GM12878 (cell line): Measurements from ENCODE around the gene OR5K1. TPM values are rescaled to one million over a fixed set of nuclear protein-coding genes. Genes with fewer than 3 reads are reported as not detected.

Source experiments
- ATAC-seq: fragments of 200-7000 bp; cut with Tn5 transposase; 3 replicates; pipeline ENCODE4 v1.9.1; 2020; ENCODE audit warnings: mild to moderate bottlenecking, moderate library complexity
- BruUV-seq: library from RNA; stranded (reverse); fragments of 400-500 nt; replicated peaks from 2 replicates; lab custom pipeline; 2021; lab: Mats Ljungman, UMichigan
- CTCF ChIA-PET: fragments of 300-600 bp; sonication (Branson Sonifier 250); formaldehyde crosslinking; extraction: SDS; loops from one replicate; lab custom pipeline; 2021; ENCODE audit warnings: inconsistent platforms; lab: Yijun Ruan, JAX
- POLR2A ChIA-PET: fragments of 350-600 bp; formaldehyde crosslinking; extraction: SDS; loops from one replicate; lab custom pipeline; 2021; ENCODE audit warnings: inconsistent platforms; lab: Charles Lee
- RAD21 ChIA-PET: fragments of 300-600 bp; sonication (Branson Sonifier 250); formaldehyde crosslinking; loops from one replicate; lab custom pipeline; 2023; ENCODE audit warnings: antibody characterized with exemption; ENCODE audit not compliant: unreplicated experiment; lab: Charles Lee
- SMC1A ChIA-PET: fragments of 300-600 bp; sonication (Branson Sonifier 250); formaldehyde crosslinking; loops from one replicate; lab custom pipeline; 2023; ENCODE audit not compliant: unreplicated experiment, uncharacterized antibody; lab: Charles Lee
- DNase-seq: peaks from one replicate; pipeline ENCODE4 v3.0.0-alpha.2; 2011; ENCODE audit warnings: low read depth, low spot score
- FAIRE-seq: peaks from 3 replicates; lab custom pipeline; 2011; peaks lifted over from hg19 to GRCh38; lab: Jason Lieb, UNC
- H2AFZ ChIP-seq: 2 replicates; pipeline ENCODE4 v1.6.0; 2011; ENCODE audit warnings: low read depth, low read length, control low read depth; ENCODE audit not compliant: control insufficient read depth
- H3K27ac ChIP-seq: 2 replicates; pipeline ENCODE4 v1.5.1; 2011; ENCODE audit warnings: control low read depth; ENCODE audit not compliant: control insufficient read depth, insufficient read depth
- H3K27me3 ChIP-seq, 2 experiments: replicated peaks in 1 of 2; 2 replicates each; pipeline versions ENCODE4 v1.6.0 to v1.6.1; 2011; ENCODE audit warnings: low read length in 1 of 2; ENCODE audit not compliant: control insufficient read depth in 2 of 2, insufficient read depth in 2 of 2
- H3K36me3 ChIP-seq, 2 experiments: 2 replicates each; pipeline ENCODE4 v1.5.1; 2011; ENCODE audit warnings: low read length in 1 of 2; ENCODE audit not compliant: control insufficient read depth in 2 of 2, insufficient read depth in 2 of 2
- H3K4me1 ChIP-seq: 2 replicates; pipeline ENCODE4 v1.6.1; 2011; ENCODE audit warnings: mild to moderate bottlenecking, low read length, moderate library complexity, mixed read lengths; ENCODE audit not compliant: control insufficient read depth, insufficient read depth
- H3K4me2 ChIP-seq: 2 replicates; pipeline ENCODE4 v1.6.0; 2011; ENCODE audit warnings: control low read depth; ENCODE audit not compliant: control insufficient read depth, insufficient read depth
- H3K4me3 ChIP-seq: fragments of 200-600 bp; sonication (generic); 2 replicates; pipeline ENCODE4 v1.5.1; 2016
- H3K79me2 ChIP-seq: 2 replicates; pipeline ENCODE4 v1.6.0; 2011; ENCODE audit warnings: low read length; ENCODE audit not compliant: control insufficient read depth, insufficient read depth
- H3K9ac ChIP-seq: 2 replicates; pipeline ENCODE4 v1.8.0; 2011; ENCODE audit warnings: low read length, control low read depth, mixed read lengths; ENCODE audit not compliant: control insufficient read depth, insufficient read depth
- H3K9me3 ChIP-seq: replicated peaks from 3 replicates; pipeline ENCODE4 v1.5.1; 2011; ENCODE audit warnings: mild to moderate bottlenecking, low read length; ENCODE audit not compliant: control insufficient read depth, insufficient read depth
- H4K20me1 ChIP-seq: 2 replicates; pipeline ENCODE4 v1.6.0; 2011; ENCODE audit not compliant: control insufficient read depth, insufficient read depth
- CBFB ChIP-seq: IDR thresholded peaks from 2 replicates; pipeline ENCODE4 v1.6.1; 2016; ENCODE audit warnings: antibody characterized with exemption, low read depth
- CHD1 ChIP-seq: IDR thresholded peaks from 2 replicates; pipeline ENCODE4 v1.6.1; 2012; ENCODE audit warnings: low read depth, low read length, improper control_type of control experiment
- EGR1 ChIP-seq, 2 experiments: IDR thresholded peaks; 1 replicate in 1 of 2; 2 replicates in 1 of 2; pipeline ENCODE4 v1.6.1; 2011 to 2012; ENCODE audit warnings: low read depth in 2 of 2, low read length in 2 of 2, borderline replicate concordance in 1 of 2, mild to moderate bottlenecking in 1 of 2, moderate library complexity in 1 of 2
- EP300 ChIP-seq, 2 experiments: fragments of 150-350 bp in 1 of 2; IDR thresholded peaks; 2 replicates each; pipeline ENCODE4 v1.6.1; 2011 to 2012; ENCODE audit warnings: low read depth in 2 of 2, low read length in 2 of 2, borderline replicate concordance in 1 of 2, improper control_type of control experiment in 1 of 2, inconsistent platforms in 1 of 2; ENCODE audit not compliant: control insufficient read depth in 1 of 2
- FOS ChIP-seq: IDR thresholded peaks from 3 replicates; pipeline ENCODE4 v1.6.1; 2011; ENCODE audit warnings: borderline replicate concordance; ENCODE audit not compliant: insufficient read length; ENCODE audit errors: extremely low read depth
- GABPA ChIP-seq: IDR thresholded peaks from 2 replicates; pipeline ENCODE4 v1.6.1; 2014; ENCODE audit warnings: antibody characterized with exemption, low read depth, mild to moderate bottlenecking, inconsistent platforms
- HCFC1 ChIP-seq: fragments of 150-350 bp; IDR thresholded peaks from 2 replicates; pipeline ENCODE4 v1.6.1; 2014; ENCODE audit warnings: low read length
- JUND ChIP-seq: IDR thresholded peaks from 2 replicates; pipeline ENCODE4 v1.6.1; 2012; ENCODE audit warnings: low read depth, mild to moderate bottlenecking, low read length, improper control_type of control experiment, moderate library complexity
- NR2C1 ChIP-seq: fragments of 450-650 bp; IDR thresholded peaks from 2 replicates; pipeline ENCODE4 v1.6.1; 2017; ENCODE audit warnings: antibody characterized with exemption, mild to moderate bottlenecking, moderate library complexity
- PRDM15 ChIP-seq: fragments of 450-650 bp; formaldehyde crosslinking; IDR thresholded peaks from 2 replicates; pipeline ENCODE4 v1.4.0; 2020; ENCODE audit warnings: mild to moderate bottlenecking, moderate library complexity
- RB1 ChIP-seq: fragments of 450-650 bp; formaldehyde crosslinking; IDR thresholded peaks from 2 replicates; pipeline ENCODE4 v1.6.1; 2017; ENCODE audit warnings: mild to moderate bottlenecking, borderline replicate concordance
- RUNX3 ChIP-seq: IDR thresholded peaks from 2 replicates; pipeline ENCODE4 v1.6.1; 2012; ENCODE audit warnings: low read length, inconsistent platforms
- SREBF2 ChIP-seq: IDR thresholded peaks from 2 replicates; pipeline ENCODE4 v1.6.1; 2012; ENCODE audit warnings: mild to moderate bottlenecking, low read length
- SUPT20H ChIP-seq: IDR thresholded peaks from 2 replicates; pipeline ENCODE4 v1.6.1; 2011; ENCODE audit warnings: low read depth, mild to moderate bottlenecking, low read length, moderate library complexity, borderline replicate concordance; ENCODE audit not compliant: control insufficient read depth
- TCF3 ChIP-seq: IDR thresholded peaks from 2 replicates; pipeline ENCODE4 v1.6.1; 2012; ENCODE audit warnings: low read depth, mild to moderate bottlenecking, low read length, borderline replicate concordance; ENCODE audit not compliant: insufficient read depth
- USF1 ChIP-seq: IDR thresholded peaks from 2 replicates; pipeline ENCODE4 v1.6.1; 2011; ENCODE audit warnings: borderline replicate concordance, low read depth, mild to moderate bottlenecking, moderate library complexity, mixed read lengths, low read length; ENCODE audit not compliant: insufficient read depth; ENCODE audit errors: extremely low read length
- USF2 ChIP-seq: IDR thresholded peaks from 2 replicates; pipeline ENCODE4 v1.6.1; 2011; ENCODE audit warnings: low read depth, low read length, improper control_type of control experiment, borderline replicate concordance
- YY1 ChIP-seq: IDR thresholded peaks from 2 replicates; pipeline ENCODE4 v1.6.1; 2011; ENCODE audit warnings: low read depth, mild to moderate bottlenecking, low read length
- ZNF622 ChIP-seq: fragments of 450-650 bp; IDR thresholded peaks from 2 replicates; pipeline ENCODE4 v1.6.1; 2017; ENCODE audit warnings: mild to moderate bottlenecking, inconsistent platforms
- WGBS: methylation state at CpG from one replicate; pipeline ENCODE4 v1.1.6; 2016; ENCODE audit warnings: low lambda C conversion rate; ENCODE audit not compliant: insufficient replicate concordance, insufficient coverage; ENCODE audit errors: missing lambda C conversion rate; 5-methylcytosine and 5-hydroxymethylcytosine counted together
- in situ Hi-C: fragments of 300-500 bp; cut with MboI; formaldehyde crosslinking; loops from 9 replicates; pipeline ENCODE4 v1.14.3; 2018; ENCODE audit warnings: mixed read lengths
- intact Hi-C: fragments of 100-400 bp; cut with micrococcal nuclease; formaldehyde crosslinking; loops from one replicate; pipeline ENCODE4 v1.14.2; 2022; ENCODE audit not compliant: unreplicated experiment
- polyA plus RNA-seq, 11 experiments: library from polyadenylated mRNA; depleted of rRNA in 4 of 11; unstranded in 6 of 11; stranded (reverse) in 5 of 11; fragments of >200 nt; fragmentation: Nextera tagmentation in 4 of 11; fragmentation: Illumina TruSeq in 1 of 11; extraction: Ambion mirVana in 4 of 11; extraction: Trizol in 1 of 11; gene quantifications; 1 replicate in 1 of 11; 2 replicates in 10 of 11; pipeline versions ENCODE4 v1.2.1 to v1.2.3, GENCODE V29; 2011 to 2016; ENCODE audit warnings: inconsistent platforms in 2 of 11, missing spikeins in 2 of 11, low read depth in 1 of 11
- total RNA-seq, 4 experiments: library from RNA; depleted of rRNA in 3 of 4; stranded (reverse); fragments of >200 nt in 3 of 4; fragmentation: Illumina TruSeq in 1 of 4; extraction: Trizol in 1 of 4; gene quantifications; 2 replicates each; pipeline versions ENCODE4 v1.2.1 to v1.2.3, GENCODE V29; 2013 to 2021

OR5K1 gene
- total and polyA plus RNA-seq, 10 of the 15 experiments (the other 5 are each of a cell fraction or from before 2014, with no cell fraction given), result 0.50 TPM; not detected in 9

GRCh38 chr3:98504539-98504938 lies 41.5 kb downstream of the OR5K1 start:
- no peak overlapping the region for H3K27ac ChIP-seq
- H3K36me3 ChIP-seq, result no peaks in the 10 kb centered on the region
- in situ Hi-C loops (no loop called here), intact Hi-C loops (no loop called here)
- no peaks in the 10 kb centered on the region for H3K9me3 ChIP-seq
- POLR2A ChIA-PET, result no interaction called here
- H3K79me2 ChIP-seq, result no peaks in the 10 kb centered on the region
- RAD21 ChIA-PET, result no interaction called here
- CTCF ChIA-PET, result interaction anchor here (1.1 kb wide), 2 partner anchors 9 to 16 kb away, joined by 3 to 4 read pairs; no protein-coding TSS in a partner anchor
- no peak overlapping the region for H3K4me2 ChIP-seq
- H3K9ac ChIP-seq, result no peak overlapping the region
- 97% methylated on average over 4 of the region's 4 CpGs for WGBS
- DNase-seq (no peak), ATAC-seq (no peak), FAIRE-seq (no peak)
- no peaks in the 10 kb centered on the region for H3K4me1 ChIP-seq
- H4K20me1 ChIP-seq, result no peaks in the 10 kb centered on the region
- SMC1A ChIA-PET, result interaction anchor here (1.1 kb wide), 1 partner anchor 87 kb away, joined by 3 read pairs; no protein-coding TSS in a partner anchor
- TF ChIP-seq HCFC1, result no peak
- TF ChIP-seq NR2C1, result no peak
- no peak for TF ChIP-seq GABPA
- TF ChIP-seq YY1, result no peak
- TF ChIP-seq FOS, result no peak
- no peak for TF ChIP-seq USF1
- no peak for TF ChIP-seq RB1
- no peak for TF ChIP-seq RUNX3
- TF ChIP-seq TCF3, result no peak
- no peak for TF ChIP-seq CBFB
- TF ChIP-seq USF2, result no peak
- TF ChIP-seq CHD1, result no peak
- no peak for TF ChIP-seq PRDM15 (CRISPR knock-in tag)
- no peak for TF ChIP-seq EGR1 (IDR thresholded peaks at IDR 0.05; ENCODE audit: borderline replicate concordance in 1 of 2, low read depth in 2 of 2, low read length in 2 of 2)
- TF ChIP-seq ZNF622, result no peak
- TF ChIP-seq JUND, result no peak
- no peak for TF ChIP-seq SUPT20H
- TF ChIP-seq EP300 (IDR thresholded peaks at IDR 0.05; ENCODE audit: borderline replicate concordance in 1 of 2, control insufficient read depth in 1 of 2, low read depth in 2 of 2, low read length in 2 of 2), result no peak
- TF ChIP-seq SREBF2, result no peak
- H2AFZ ChIP-seq, result no peak overlapping the region
- no peaks in the 10 kb centered on the region for H3K27me3 ChIP-seq
- no peak overlapping the region for H3K4me3 ChIP-seq
- BruUV-seq, result no TSS peak
